ENCODE measurements around the gene ITGA2. TPM values are rescaled to one million over a fixed set of nuclear protein-coding genes. Genes with fewer than 3 reads are reported as not detected.

Gene ITGA2
- total RNA-seq, 2 donors from 2014 or later: 6.4 to 21.5 TPM

GRCh38 chr5:53055365-53055764 is 66.2 kb downstream of the ITGA2 start:
- H3K4me1 ChIP-seq (replicated peaks): no peaks in the 10 kb centered on the region
- H3K36me3 ChIP-seq: no peaks in the 10 kb centered on the region
- no peak overlapping the region for H3K27ac ChIP-seq
- TF ChIP-seq CTCF (IDR thresholded peaks at IDR 0.05) (no peak), POLR2A (IDR thresholded peaks at IDR 0.05) (no peak), POLR2AphosphoS5 (IDR thresholded peaks at IDR 0.05) (no peak)
- intact Hi-C loops (cut with DNase I): no loop called here
- no peak for DNase-seq (ENCODE audit: low spot score)
- no peaks in the 10 kb centered on the region for H3K9me3 ChIP-seq
- H3K4me3 ChIP-seq: no peak overlapping the region
- no peaks in the 10 kb centered on the region for H3K27me3 ChIP-seq (replicated peaks; ENCODE audit: insufficient read depth)
- 78% methylated on average over 5 of the region's 5 CpGs for WGBS

- no peak for TF ChIP-seq POLR2AphosphoS5 (IDR thresholded peaks at IDR 0.05)
- Histone ChIP-seq H3K36me3 (no peaks in the 10 kb centered on the region), H3K4me1 (replicated peaks) (no peaks in the 10 kb centered on the region), H3K9me3 (no peaks in the 10 kb centered on the region), H3K27me3 (replicated peaks; ENCODE audit: insufficient read depth) (no peaks in the 10 kb centered on the region), H3K27ac (no peak overlapping the region), H3K4me3 (no peak overlapping the region)
- no peak for DNase-seq (ENCODE audit: low spot score)
- intact Hi-C loops (cut with DNase I): no loop called here
- 95% methylated on average over 5 of the region's 5 CpGs for WGBS
Observed at GRCh38 chr5:53059281-53059680, 70.1 kb downstream of the ITGA2 start.

- no peaks in the 10 kb centered on the region for H3K36me3 ChIP-seq
- no peaks in the 10 kb centered on the region for H3K4me1 ChIP-seq (replicated peaks)
Observed at GRCh38 chr5:53063176-53063575, 74.0 kb downstream of the ITGA2 start.

GRCh38 chr5:53063791-53064190 is 74.6 kb downstream of the ITGA2 start:
- Histone ChIP-seq H3K9me3 (no peaks in the 10 kb centered on the region), H3K27ac (no peak overlapping the region), H3K27me3 (replicated peaks; ENCODE audit: insufficient read depth) (no peaks in the 10 kb centered on the region), H3K4me3 (no peak overlapping the region), H3K4me1 (replicated peaks) (no peaks in the 10 kb centered on the region), H3K36me3 (no peaks in the 10 kb centered on the region)
- DNase-seq (ENCODE audit: low spot score): no peak
- no peak for TF ChIP-seq CTCF (IDR thresholded peaks at IDR 0.05)
- WGBS: 83% methylated on average over 3 of the region's 3 CpGs
- intact Hi-C loops (cut with DNase I): no loop called here

More at GRCh38 chr5:53063176-53063575, 74.0 kb downstream of the ITGA2 start:
- no peak for DNase-seq (ENCODE audit: low spot score)
- no peak overlapping the region for H3K27ac ChIP-seq
- intact Hi-C loops (cut with DNase I): no loop called here
- no peak for TF ChIP-seq CTCF (IDR thresholded peaks at IDR 0.05)
- no peak for TF ChIP-seq POLR2A (IDR thresholded peaks at IDR 0.05)
- TF ChIP-seq POLR2AphosphoS5 (IDR thresholded peaks at IDR 0.05): no peak
- no peaks in the 10 kb centered on the region for H3K27me3 ChIP-seq (replicated peaks; ENCODE audit: insufficient read depth)
- H3K4me3 ChIP-seq: no peak overlapping the region
- 84% methylated on average over 2 of the region's 2 CpGs for WGBS
- no peaks in the 10 kb centered on the region for H3K9me3 ChIP-seq

- TF ChIP-seq CTCF (IDR thresholded peaks at IDR 0.05) (no peak), POLR2AphosphoS5 (IDR thresholded peaks at IDR 0.05) (no peak), POLR2A (IDR thresholded peaks at IDR 0.05) (no peak)
- Histone ChIP-seq H3K27me3 (replicated peaks; ENCODE audit: insufficient read depth) (no peaks in the 10 kb centered on the region), H3K9me3 (no peaks in the 10 kb centered on the region), H3K36me3 (no peaks in the 10 kb centered on the region), H3K27ac (no peak overlapping the region), H3K4me1 (replicated peaks) (no peaks in the 10 kb centered on the region), H3K4me3 (no peak overlapping the region)
- DNase-seq (ENCODE audit: low spot score): no peak
- intact Hi-C loops (cut with DNase I): no loop called here
- 95% methylated on average over 1 of the region's 1 CpG for WGBS
Observed at GRCh38 chr5:53066088-53066487, 76.9 kb downstream of the ITGA2 start.

Data from prostate gland (tissue), 2 donors.